Activated CD8-positive, alpha-beta memory T cell treated with anti-CD3 and anti-CD28 coated beads for 1 hour (primary cell): ENCODE results near the gene LCMT2.

Source experiments
- DNase-seq, 2 donors: peaks; one replicate each; pipeline ENCODE4 v3.0.0-alpha.2; 2020; ENCODE audit warnings: low read depth in 1 of 2; ENCODE audit errors: extremely low read depth in 1 of 2

LCMT2 gene, protein sequence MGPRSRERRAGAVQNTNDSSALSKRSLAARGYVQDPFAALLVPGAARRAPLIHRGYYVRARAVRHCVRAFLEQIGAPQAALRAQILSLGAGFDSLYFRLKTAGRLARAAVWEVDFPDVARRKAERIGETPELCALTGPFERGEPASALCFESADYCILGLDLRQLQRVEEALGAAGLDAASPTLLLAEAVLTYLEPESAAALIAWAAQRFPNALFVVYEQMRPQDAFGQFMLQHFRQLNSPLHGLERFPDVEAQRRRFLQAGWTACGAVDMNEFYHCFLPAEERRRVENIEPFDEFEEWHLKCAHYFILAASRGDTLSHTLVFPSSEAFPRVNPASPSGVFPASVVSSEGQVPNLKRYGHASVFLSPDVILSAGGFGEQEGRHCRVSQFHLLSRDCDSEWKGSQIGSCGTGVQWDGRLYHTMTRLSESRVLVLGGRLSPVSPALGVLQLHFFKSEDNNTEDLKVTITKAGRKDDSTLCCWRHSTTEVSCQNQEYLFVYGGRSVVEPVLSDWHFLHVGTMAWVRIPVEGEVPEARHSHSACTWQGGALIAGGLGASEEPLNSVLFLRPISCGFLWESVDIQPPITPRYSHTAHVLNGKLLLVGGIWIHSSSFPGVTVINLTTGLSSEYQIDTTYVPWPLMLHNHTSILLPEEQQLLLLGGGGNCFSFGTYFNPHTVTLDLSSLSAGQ

DNA sequence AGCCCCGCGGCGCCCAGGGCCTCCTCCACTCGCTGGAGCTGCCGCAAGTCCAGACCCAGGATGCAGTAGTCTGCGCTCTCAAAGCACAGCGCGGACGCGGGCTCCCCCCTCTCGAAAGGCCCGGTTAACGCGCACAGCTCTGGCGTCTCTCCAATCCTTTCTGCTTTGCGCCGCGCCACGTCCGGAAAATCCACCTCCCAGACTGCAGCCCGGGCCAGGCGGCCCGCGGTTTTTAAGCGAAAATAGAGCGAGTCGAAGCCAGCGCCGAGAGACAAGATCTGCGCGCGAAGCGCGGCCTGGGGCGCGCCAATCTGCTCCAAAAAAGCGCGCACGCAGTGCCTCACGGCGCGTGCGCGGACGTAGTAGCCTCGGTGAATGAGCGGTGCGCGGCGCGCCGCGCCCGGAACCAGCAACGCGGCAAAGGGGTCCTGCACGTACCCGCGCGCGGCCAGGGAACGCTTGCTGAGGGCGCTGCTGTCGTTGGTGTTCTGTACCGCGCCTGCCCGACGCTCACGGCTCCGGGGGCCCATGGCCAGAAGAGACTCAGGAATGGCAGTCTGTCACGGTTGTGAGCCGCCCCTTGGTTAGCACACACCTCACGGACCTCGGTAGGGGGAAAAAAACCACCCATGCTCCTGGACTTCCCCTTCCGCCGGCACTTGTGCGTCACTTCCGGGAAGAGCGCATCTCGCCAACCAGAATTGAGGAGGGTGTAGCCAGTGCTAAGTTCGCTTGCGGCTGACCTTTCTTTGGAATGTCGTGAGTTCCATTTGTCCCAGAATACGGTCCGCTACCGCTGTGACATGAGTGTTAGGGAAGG lies at the start of gene LCMT2:
LCMT2 (minus strand) TSS at position 614 of the 820 bp plus-strand sequence; CDS start at position 530, 84 bp downstream.
- DNase-seq: peak; percentile 78 to 80

DNA sequence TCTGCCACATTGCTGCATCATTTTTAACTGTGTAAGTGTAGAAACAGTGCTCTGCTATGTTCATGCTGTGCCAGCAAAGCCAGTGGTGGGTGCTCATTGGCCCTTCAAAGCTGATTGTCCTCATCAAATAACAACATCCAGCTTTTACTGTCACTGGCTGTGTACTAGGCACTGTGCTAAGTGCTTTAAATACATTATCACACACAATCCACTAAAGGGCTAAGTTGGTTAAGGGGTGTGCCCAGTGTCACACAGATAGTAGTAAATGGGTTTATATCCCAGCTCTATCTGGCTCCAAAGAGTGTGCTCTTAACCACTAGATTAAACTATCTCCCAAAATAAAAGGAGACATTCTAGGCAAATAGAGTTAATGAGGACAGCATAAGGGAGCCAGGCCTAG lies 48.2 kb upstream of the LCMT2 start:
- no peak for DNase-seq

DNA sequence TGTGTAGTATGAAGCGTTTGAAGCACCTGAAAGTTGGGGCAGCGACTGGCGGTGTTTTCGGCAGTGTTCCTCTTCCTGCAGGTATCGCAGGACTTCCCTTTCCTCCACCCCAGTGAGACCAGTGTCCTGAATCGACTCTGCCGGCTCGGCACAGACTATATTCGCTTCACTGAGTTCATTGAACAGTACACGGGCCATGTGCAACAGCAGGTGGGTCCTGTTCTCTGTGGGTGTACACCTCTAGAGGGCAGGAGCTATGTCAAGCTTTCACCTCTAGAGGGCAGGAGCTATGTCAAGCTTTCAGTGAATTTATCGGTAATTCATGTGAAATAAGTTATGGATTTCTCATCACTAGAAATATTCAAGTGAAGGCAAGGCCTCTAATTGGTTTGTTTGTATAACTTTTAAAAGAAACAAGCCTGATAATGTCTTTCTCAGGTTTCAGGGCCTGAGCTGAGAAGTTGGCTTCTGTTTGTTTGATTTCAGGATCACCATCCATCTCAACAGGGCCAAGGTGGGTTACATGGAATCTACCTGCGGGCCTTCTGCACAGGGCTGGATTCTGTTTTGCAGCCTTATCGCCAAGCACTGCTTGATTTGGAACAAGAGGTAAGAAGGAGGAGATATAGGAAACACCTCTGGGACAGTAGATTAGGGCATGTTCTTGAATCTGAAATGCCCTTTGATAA lies 45.8 kb upstream of the LCMT2 start:
- no peak for DNase-seq

DNA sequence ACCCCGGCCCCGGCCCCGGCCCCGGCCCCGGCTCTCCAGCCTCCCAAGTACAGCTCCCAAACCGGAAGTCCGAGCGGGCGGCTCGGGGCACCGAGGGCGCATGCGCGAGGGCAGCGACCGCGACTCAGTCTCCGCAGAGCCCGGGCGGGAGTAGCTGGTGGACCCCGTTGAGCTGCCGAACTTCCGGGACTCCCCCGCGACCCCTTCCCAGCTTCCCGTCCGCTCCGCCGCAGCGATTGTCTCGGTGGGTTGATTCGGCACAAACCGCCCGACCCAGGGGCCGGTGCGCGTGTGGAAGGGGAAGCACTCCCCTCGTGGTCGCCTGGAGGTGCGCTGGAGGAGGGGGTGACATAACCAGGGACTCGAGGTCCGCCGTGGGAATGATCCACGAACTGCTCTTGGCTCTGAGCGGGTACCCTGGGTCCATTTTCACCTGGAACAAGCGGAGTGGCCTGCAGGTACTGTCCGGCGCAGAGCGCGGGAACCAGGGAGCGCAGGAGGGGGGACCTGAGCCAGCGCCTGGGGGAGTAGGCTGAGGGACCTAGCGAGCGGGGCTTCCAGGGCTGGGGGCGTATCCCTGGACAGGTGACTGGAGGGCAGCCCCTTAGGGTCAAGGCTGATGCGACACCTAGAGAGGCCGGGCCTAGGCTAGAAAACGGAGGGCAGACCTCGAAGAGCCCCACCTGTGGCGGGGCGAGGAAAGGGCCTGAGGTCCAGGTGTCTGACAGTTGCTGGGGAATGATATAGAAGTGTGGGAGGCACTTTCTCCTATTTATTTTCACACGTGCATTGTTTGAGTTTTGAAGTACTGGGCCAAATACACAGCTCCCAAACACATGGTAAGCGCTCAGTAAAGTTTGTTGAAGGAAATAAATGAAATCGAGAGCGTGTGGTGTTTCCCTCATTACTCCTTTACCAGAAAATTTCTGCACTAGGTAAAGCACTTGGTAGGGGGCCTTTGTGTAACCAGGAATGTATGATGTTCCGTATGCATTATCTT lies 40.9 kb upstream of the LCMT2 start, which contains the start of the genes TUBGCP4 and ZSCAN29:
TUBGCP4 (plus strand) TSS at position 127 of the 1,000 bp plus-strand sequence; CDS start at position 381, 254 bp downstream.
ZSCAN29 (minus strand) TSS at position 69 of the 1,000 bp plus-strand sequence. CDS start 1,130 bp downstream, outside the sequence.
- peak in 1 of 2 donors; percentile 59 for DNase-seq

DNA sequence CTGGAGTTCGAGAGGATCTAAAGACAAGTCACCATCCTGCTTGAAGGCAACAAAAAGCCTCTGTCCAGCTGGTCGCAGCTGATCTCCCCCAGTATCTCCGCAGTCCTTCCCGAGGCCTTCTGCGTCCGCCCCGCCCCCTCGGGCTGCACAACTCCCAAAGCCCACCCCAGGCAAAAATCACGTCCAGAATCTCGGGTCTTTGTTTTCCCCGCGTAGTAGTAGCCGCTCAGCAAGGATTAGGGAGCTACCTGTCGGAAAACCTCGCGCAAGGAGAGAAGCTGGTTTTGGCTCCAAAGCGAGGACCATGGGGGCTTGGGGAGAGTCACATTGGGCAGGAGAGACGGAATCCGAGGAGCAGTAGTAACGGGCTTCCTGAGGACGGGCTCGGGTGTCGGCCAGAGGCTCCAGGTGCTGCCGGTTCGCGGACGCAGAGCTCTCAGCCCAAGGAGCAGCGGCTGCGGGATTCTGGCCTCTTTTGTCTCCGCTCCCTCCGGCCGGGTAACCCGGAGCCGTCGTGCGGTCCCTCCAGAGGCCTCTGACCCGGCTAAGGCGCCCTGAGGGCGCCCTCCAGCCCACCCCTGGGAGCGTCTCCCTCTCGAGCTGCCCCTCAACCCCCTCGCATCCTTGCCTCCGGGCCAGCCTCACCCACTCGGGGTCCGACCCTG lies 40.1 kb upstream of the LCMT2 start:
- peak in 1 of 2 donors; percentile 8 for DNase-seq

DNA sequence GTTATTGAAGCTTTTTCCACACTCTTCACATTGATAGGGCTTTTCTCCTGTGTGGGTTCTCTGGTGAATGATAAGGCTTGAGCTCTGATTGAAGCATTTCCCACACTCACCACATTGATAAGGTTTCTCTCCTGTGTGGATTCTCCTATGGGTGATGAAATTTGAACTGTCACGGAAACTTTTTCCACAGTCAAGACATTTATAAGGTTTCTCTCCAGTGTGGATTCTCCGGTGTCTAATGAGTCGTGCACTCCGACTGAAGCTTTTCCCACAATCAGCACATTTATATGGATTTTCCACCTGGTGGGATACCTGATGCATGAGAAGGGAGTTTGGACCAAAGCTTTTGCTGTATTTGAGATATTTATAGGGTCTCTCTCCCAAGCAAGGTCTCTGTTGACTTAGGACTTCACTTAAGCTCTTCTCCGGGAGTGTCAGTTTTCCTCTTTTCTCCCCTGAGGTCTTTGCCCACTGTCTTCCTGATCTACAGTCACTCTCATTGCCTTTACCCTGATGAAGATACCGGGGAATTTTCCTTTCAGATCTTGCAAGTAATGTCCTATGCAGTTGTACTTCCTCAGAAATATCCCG lies 31.0 kb upstream of the LCMT2 start:
- DNase-seq: no peak

DNA sequence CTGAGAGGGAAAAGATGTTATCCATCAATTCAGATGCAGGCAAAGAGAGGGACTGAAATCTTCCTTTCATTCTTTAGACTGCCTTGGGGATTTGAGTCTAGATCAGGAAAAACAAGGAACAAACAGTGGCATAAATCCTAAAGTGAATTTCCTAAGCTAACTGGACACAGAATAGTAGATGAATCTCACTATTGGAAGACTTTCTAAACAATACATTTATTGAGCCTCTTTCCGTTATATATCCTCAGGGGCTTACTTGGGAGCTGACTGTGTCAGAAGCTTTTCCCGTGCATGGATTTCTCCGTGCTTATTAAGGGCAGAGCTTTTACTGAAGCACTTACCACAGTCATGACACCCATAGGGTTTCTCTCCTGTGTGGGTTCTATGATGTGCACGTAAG lies 30.4 kb upstream of the LCMT2 start:
- no peak for DNase-seq

DNA sequence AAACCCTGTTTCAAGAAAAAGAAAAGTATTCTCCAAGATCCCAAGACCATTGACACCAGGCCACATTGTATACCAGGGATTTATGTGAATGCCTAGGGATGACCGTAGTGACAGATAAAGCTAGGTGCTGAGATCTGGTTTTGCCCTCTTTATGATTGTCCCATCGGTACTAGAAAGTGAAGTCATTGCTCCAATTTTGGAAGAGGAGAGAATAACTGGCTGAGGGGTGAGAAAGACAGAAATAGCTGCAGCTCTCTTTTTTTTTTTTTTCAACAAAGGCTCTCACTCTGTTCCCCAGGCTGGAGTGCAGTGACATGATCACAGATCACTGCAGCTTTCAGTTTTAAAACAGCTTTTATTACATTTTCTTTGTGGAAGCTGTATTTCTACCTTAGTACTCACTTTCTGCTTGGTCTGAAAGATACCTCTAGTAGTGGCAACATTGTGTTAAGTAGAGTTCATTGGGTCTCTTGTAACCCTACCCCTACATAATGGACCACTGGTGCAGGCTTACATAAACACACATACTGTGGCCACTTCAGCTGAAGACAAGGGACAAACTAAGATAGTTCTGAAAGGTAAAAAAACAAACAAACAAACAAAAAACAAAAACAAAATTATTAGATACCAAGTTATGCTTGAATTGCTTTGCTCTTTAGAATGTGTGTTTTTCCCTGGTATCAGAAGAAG lies 22.5 kb upstream of the LCMT2 start:
- no peak for DNase-seq

DNA sequence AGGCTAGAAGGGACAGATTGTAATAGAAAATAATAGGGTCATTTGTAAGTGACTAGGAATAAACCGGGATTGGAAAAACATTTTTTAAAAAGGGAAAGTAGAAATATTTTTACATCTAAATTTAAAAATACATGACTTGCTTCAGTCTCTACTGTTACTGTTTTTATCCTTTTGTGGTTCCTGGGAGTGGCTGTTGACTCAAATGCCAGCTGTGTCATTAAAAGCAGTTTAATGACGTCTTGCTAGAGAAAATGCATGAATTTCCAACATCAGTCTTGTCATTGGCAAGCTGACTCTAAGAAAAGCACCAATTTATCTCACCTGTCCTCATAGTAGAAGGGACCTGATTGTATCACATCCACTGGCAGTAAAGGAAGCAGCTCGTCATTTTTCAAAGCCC lies 16.7 kb upstream of the LCMT2 start:
- no peak for DNase-seq

DNA sequence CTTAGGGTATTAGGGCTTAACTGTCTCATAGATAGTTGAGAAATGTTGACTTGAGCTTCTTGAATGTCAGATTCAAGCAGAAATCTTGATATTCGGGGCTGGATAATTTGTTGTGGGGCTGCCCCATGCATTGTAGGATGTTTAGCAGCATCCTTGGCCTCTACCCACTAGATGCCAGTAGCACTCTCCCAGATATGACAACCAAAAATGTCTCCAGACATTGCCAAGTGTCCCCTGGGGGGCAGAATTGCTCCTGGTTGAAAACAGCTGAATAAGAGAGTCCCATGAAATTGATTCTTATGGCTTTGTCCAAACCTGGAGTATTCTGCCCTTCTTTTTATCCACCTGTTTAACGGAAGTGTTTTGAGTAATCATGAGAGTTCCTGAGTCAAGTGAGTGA lies 15.9 kb upstream of the LCMT2 start:
- no peak for DNase-seq

DNA sequence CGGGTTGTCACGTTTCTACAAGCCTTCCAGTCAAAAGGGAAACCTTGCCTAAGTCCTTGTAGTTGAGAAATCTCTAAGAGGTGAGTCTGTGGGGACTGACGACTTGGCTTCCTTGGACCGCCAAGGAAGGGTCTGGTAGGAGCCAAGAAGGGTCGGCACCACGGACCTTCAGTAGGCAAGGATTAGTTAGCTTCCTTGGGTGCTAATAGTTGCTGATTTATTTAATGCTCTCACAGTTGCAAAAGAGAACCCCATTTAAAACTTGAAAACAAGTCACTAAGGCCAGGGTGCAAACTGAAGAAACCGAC lies 361 bp upstream of the LCMT2 start:
- DNase-seq: no peak

DNA sequence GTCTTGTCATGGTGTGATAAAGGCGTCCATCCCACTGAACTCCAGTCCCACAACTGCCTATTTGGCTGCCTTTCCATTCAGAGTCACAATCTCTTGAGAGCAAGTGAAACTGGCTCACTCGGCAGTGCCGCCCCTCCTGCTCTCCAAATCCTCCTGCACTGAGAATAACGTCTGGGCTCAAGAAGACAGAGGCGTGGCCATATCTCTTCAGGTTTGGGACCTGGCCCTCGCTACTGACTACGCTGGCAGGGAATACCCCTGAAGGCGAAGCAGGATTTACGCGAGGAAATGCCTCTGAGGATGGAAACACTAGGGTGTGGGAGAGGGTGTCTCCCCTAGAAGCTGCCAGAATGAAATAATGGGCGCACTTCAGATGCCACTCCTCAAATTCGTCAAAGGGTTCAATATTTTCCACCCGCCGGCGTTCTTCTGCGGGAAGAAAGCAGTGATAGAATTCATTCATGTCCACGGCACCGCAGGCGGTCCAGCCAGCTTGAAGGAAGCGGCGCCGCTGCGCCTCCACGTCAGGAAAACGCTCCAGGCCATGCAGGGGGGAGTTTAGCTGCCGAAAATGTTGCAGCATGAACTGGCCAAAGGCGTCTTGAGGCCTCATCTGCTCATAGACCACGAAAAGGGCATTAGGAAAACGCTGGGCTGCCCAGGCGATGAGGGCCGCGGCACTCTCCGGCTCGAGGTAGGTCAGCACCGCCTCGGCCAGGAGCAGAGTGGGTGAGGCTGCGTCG lies 985 bp downstream of the LCMT2 start:
- DNase-seq: no peak

DNA sequence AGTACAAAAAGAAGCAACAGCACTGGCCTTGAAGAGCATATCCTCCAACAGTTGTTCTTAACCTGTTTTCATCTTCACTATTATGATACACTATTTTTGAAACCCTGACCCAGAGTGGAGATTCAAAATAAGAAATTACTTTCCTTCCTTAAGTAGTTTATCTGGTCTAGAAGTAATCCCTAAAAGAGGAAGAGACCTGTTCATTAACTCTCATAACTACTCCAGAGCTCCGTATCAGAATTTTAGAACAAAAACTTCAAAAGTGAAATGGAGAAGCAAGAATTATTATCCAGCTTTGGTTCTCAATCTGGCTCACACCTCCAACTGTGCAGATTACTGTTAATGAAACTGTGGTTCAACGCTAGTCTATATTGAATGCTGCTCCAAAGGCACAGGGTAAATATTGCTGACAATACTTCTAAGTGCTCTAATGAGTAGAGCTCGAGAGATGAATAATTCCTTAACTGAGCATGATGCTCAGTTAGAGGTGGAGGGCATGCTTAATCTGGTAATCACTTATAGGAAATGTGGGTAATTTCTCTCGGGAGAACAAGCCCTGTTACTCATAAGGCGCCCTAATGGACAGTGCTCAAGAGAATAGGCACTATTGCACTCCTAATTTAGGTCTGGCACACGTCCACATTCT lies 5.2 kb downstream of the LCMT2 start:
- DNase-seq: no peak

DNA sequence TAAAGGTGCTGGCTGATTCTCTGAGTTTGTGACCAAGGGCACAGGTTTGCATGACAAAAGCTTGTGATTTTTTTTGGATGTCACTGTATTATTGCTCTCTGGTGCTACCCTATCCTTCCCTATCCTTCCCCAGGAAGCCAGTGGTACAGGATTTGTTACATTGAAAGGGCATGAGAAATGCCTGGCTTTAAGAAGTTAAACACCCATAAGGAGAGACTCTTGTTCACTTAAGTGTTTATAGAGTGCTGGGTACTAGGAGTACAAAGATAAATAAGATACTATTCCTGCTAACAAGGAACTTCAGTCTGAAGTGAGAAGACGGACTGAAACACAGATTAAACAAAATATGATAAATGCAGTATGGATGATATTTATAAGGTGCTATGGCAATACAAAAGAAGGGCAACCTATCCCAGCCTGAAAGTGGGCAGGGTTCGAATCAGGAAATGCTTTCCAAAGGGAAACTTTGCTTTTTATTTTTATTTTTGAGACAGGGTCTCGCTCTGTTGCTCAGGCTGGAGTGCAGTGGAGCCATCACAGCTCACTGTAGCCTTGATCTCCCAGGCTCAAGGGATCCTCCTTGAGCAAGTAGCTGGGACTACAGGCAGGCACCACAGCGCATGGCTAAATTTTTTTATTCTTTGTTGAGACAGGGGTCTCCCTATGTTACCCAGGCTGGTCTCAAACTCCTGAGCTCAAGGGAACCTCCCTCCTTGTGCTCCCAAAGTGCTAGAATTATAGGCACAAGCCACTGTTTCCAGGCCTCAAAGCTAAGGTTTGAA lies 11.2 kb downstream of the LCMT2 start:
- no peak for DNase-seq

DNA sequence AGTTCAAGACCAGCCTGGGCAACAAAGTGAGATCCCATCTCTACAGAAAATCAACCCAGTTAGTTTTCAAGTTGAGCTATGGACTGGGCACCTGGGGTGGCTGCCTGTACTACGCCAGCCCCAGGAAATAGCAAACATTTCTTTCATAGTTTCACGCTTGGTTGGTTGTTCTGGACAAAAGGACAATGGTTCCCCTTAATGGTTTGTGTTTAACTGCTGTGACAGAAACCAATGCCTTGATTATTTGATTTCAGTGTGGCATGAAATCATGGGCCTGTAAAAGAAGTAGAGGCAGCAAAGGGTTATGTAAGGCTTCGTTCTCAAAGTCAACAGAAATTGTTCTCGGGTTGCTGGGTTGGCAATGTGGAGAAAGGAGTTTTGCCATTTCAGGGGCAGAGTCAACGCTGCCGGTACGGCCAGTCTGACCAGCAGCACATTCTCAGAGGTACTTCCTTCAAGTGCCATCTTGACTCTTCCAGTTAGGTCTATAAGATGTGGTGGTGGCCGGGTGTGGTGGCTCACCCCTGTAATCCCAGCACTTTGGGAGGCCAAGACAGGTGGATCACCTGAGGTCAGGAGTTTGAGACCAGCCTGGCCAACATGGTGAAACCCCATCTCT lies 12.7 kb downstream of the LCMT2 start:
- no peak for DNase-seq

DNA sequence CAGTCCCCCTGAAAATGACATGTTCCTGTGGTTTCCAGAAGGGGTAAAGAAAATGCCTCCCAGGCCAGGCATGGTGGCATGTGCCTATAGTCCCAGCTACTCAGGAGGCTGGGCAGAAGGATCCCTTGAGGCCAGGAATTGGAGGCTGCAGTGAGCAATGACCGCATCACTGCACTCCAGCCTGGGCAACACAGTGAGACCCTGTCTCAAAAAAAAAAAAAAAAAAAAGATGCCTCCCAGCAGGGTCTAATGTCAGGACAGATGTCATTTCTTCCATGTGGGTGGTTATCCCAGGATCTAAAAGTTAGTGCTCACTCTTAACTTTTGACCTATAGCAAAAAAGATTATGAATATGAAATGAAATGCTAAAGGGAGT lies 13.4 kb downstream of the LCMT2 start:
- DNase-seq: no peak
